ENCODE data around the gene MIPOL1.
"Not testable (repeated sequence)": the region's sequence is repeated elsewhere in the genome, so short reads cannot be mapped to it uniquely, and the experiment has no call there.

MIPOL1 gene

GRCh38 chr14:37284760-37285159 is 87.0 kb downstream of the MIPOL1 start:
- no peak for DNase-seq (ENCODE audit: low spot score)

GRCh38 chr14:37285220-37285619 is 87.5 kb downstream of the MIPOL1 start:
- DNase-seq (ENCODE audit: low spot score): no peak

- DNase-seq (ENCODE audit: low spot score): no peak
Measured at GRCh38 chr14:37289688-37290087, 92.0 kb downstream of the MIPOL1 start.

GRCh38 chr14:37295262-37295661 is 97.5 kb downstream of the MIPOL1 start:
- not testable (repeated sequence) for DNase-seq (ENCODE audit: low spot score)

- no peak for DNase-seq (ENCODE audit: low spot score)
Measured at GRCh38 chr14:37311252-37311651, 113.5 kb downstream of the MIPOL1 start.

GRCh38 chr14:37318938-37319337 is 121.2 kb downstream of the MIPOL1 start:
- DNase-seq (ENCODE audit: low spot score): no peak

- DNase-seq (ENCODE audit: low spot score): no peak
Measured at GRCh38 chr14:37320106-37320505, 122.4 kb downstream of the MIPOL1 start.

GRCh38 chr14:37325332-37325731 is 127.6 kb downstream of the MIPOL1 start:
- no peak for DNase-seq (ENCODE audit: low spot score)

- no peak for DNase-seq (ENCODE audit: low spot score)
Measured at GRCh38 chr14:37326434-37326833, 128.7 kb downstream of the MIPOL1 start.

GRCh38 chr14:37327933-37328332 is 130.2 kb downstream of the MIPOL1 start:
- DNase-seq (ENCODE audit: low spot score): not testable (repeated sequence)

GRCh38 chr14:37328673-37329072 is 130.9 kb downstream of the MIPOL1 start:
- DNase-seq (ENCODE audit: low spot score): no peak

- DNase-seq (ENCODE audit: low spot score): no peak
Measured at GRCh38 chr14:37329189-37330001, 131.7 kb downstream of the MIPOL1 start.

- no peak for DNase-seq (ENCODE audit: low spot score)
Measured at GRCh38 chr14:37330910-37331309, 133.2 kb downstream of the MIPOL1 start.

GRCh38 chr14:37340353-37340752 is 142.6 kb downstream of the MIPOL1 start:
- no peak for DNase-seq (ENCODE audit: low spot score)

- DNase-seq (ENCODE audit: low spot score): peak; percentile 8
Measured at GRCh38 chr14:37343307-37344094, 145.8 kb downstream of the MIPOL1 start.

GRCh38 chr14:37363661-37364060 is 165.9 kb downstream of the MIPOL1 start:
- DNase-seq (ENCODE audit: low spot score): no peak

GRCh38 chr14:37369425-37369824 is 171.7 kb downstream of the MIPOL1 start:
- no peak for DNase-seq (ENCODE audit: low spot score)

GRCh38 chr14:37375566-37375965 is 177.8 kb downstream of the MIPOL1 start:
- DNase-seq (ENCODE audit: low spot score): no peak

- DNase-seq (ENCODE audit: low spot score): no peak
Measured at GRCh38 chr14:37376944-37377609, 179.3 kb downstream of the MIPOL1 start.

- DNase-seq (ENCODE audit: low spot score): no peak
Measured at GRCh38 chr14:37384870-37385596, 187.3 kb downstream of the MIPOL1 start.

GRCh38 chr14:37397157-37397940 is 199.6 kb downstream of the MIPOL1 start:
- not testable (repeated sequence) for DNase-seq (ENCODE audit: low spot score)

Measured in GM03348 (cell line).